Astrocyte (in vitro differentiated cells and primary cell): Measurements from ENCODE around the gene ASPSCR1. TPM values are rescaled to one million over a fixed set of nuclear protein-coding genes. Genes with fewer than 3 reads are reported as not detected.

ENCODE experiments used
- DNase-seq: peaks from one replicate; pipeline ENCODE4 v3.0.0-alpha.2; 2010; ENCODE audit warnings: low read depth
- FAIRE-seq: peaks from 2 replicates; lab custom pipeline; 2011; peaks lifted over from hg19 to GRCh38; lab: Jason Lieb, UNC
- H2AFZ ChIP-seq: 2 replicates; pipeline ENCODE4 v1.6.0; 2012; ENCODE audit warnings: low read depth, low read length, inconsistent platforms
- H3K27ac ChIP-seq: 2 replicates; pipeline ENCODE4 v1.5.1; 2011; ENCODE audit warnings: low read depth, low read length, inconsistent platforms
- H3K27me3 ChIP-seq: 2 replicates; pipeline ENCODE4 v1.6.0; 2011; ENCODE audit warnings: low read length, inconsistent platforms; ENCODE audit not compliant: insufficient read depth
- H3K36me3 ChIP-seq: 2 replicates; pipeline ENCODE4 v1.5.1; 2011; ENCODE audit warnings: low read length, inconsistent platforms; ENCODE audit not compliant: insufficient read depth
- H3K4me1 ChIP-seq: 2 replicates; pipeline ENCODE4 v1.5.1; 2011; ENCODE audit warnings: low read length, inconsistent platforms; ENCODE audit not compliant: insufficient read depth
- H3K4me2 ChIP-seq: 2 replicates; pipeline ENCODE4 v1.6.0; 2012; ENCODE audit warnings: low read length, inconsistent platforms
- H3K4me3 ChIP-seq: 2 replicates; pipeline ENCODE4 v1.5.1; 2011; ENCODE audit warnings: low read depth, mild to moderate bottlenecking, low read length, inconsistent platforms; ENCODE audit not compliant: insufficient read depth
- H3K79me2 ChIP-seq: 2 replicates; pipeline ENCODE4 v1.6.0; 2012; ENCODE audit warnings: mild to moderate bottlenecking, low read length, inconsistent platforms; ENCODE audit not compliant: insufficient read depth
- H3K9ac ChIP-seq: 2 replicates; pipeline ENCODE4 v1.6.0; 2012; ENCODE audit warnings: mild to moderate bottlenecking, low read length, inconsistent platforms
- H3K9me3 ChIP-seq: 2 replicates; pipeline ENCODE4 v1.5.1; 2012; ENCODE audit warnings: low read depth, mild to moderate bottlenecking, low read length, inconsistent platforms; ENCODE audit not compliant: insufficient read depth
- H4K20me1 ChIP-seq: 2 replicates; pipeline ENCODE4 v1.6.0; 2012; ENCODE audit warnings: low read length, inconsistent platforms; ENCODE audit not compliant: insufficient read depth
- H3K27ac Mint-ChIP-seq: one replicate; pipeline ENCODE4 v1.8.0; 2021; ENCODE audit warnings: mild to moderate bottlenecking, mixed read lengths; ENCODE audit not compliant: unreplicated experiment
- H3K27me3 Mint-ChIP-seq: one replicate; pipeline ENCODE4 v1.8.0; 2021; ENCODE audit warnings: low read depth, mixed read lengths; ENCODE audit not compliant: unreplicated experiment
- H3K36me3 Mint-ChIP-seq: one replicate; pipeline ENCODE4 v1.8.0; 2021; ENCODE audit warnings: low read depth, mixed read lengths; ENCODE audit not compliant: unreplicated experiment
- H3K4me1 Mint-ChIP-seq: one replicate; pipeline ENCODE4 v1.8.0; 2021; ENCODE audit warnings: low read depth, mixed read lengths; ENCODE audit not compliant: unreplicated experiment
- H3K4me3 Mint-ChIP-seq: one replicate; pipeline ENCODE4 v1.8.0; 2021; ENCODE audit warnings: mild to moderate bottlenecking, moderate library complexity, mixed read lengths; ENCODE audit not compliant: unreplicated experiment
- H3K9me3 Mint-ChIP-seq: one replicate; pipeline ENCODE4 v1.8.0; 2021; ENCODE audit warnings: mild to moderate bottlenecking, mixed read lengths; ENCODE audit not compliant: unreplicated experiment
- CTCF ChIP-seq: IDR thresholded peaks from 2 replicates; pipeline ENCODE4 v1.5.1; 2011; ENCODE audit warnings: low read depth, mild to moderate bottlenecking, inconsistent platforms, low read length, moderate library complexity; ENCODE audit not compliant: insufficient read depth
- EZH2 ChIP-seq: IDR thresholded peaks from 2 replicates; pipeline ENCODE4 v1.6.1; 2012; ENCODE audit warnings: mild to moderate bottlenecking, low read length, inconsistent platforms; ENCODE audit not compliant: insufficient read depth
- total RNA-seq: library from RNA; stranded (reverse); gene quantifications from 2 replicates; pipeline ENCODE4 v1.2.1, GENCODE V29; 2021

Gene ASPSCR1
- total RNA-seq, 1 donor from 2014 or later: 25.5 TPM

- Histone ChIP-seq H3K4me3 (no peak overlapping the region), H3K9me3 (no peaks in the 10 kb centered on the region), H3K9ac (no peak overlapping the region), H3K27me3 (peaks cover 14% of the 10 kb centered on the region), H3K4me2 (no peak overlapping the region), H3K4me1 (no peaks in the 10 kb centered on the region), H3K27ac (no peak overlapping the region), H3K79me2 (no peaks in the 10 kb centered on the region), H2AFZ (no peak overlapping the region), H3K36me3 (no peaks in the 10 kb centered on the region), H4K20me1 (peaks cover 7% of the 10 kb centered on the region)
- DNase-seq: no peak
- Mint-ChIP-seq H3K27me3 (peaks cover 28% of the 10 kb centered on the region), H3K9me3 (peaks cover 2% of the 10 kb centered on the region), H3K36me3 (no peaks in the 10 kb centered on the region), H3K27ac (peak overlapping the region; percentile 18), H3K4me3 (no peak overlapping the region), H3K4me1 (peaks cover 3% of the 10 kb centered on the region)
- TF ChIP-seq EZH2 (no peak), CTCF (no peak)
- no peak for FAIRE-seq
Measured at GRCh38 chr17:81955756-81956544, 21.5 kb upstream of the ASPSCR1 start.

GRCh38 chr17:81956607-81957589 is 20.5 kb upstream of the ASPSCR1 start:
- TF ChIP-seq EZH2 (no peak), CTCF (no peak)
- Histone ChIP-seq H3K27me3 (peaks cover 17% of the 10 kb centered on the region), H3K9ac (no peak overlapping the region), H3K9me3 (no peaks in the 10 kb centered on the region), H4K20me1 (peaks cover 7% of the 10 kb centered on the region), H3K4me1 (no peaks in the 10 kb centered on the region), H3K4me2 (no peak overlapping the region), H3K27ac (no peak overlapping the region), H3K4me3 (no peak overlapping the region), H2AFZ (no peak overlapping the region), H3K79me2 (no peaks in the 10 kb centered on the region), H3K36me3 (no peaks in the 10 kb centered on the region)
- Mint-ChIP-seq H3K36me3 (no peaks in the 10 kb centered on the region), H3K4me3 (no peak overlapping the region), H3K27me3 (peaks cover 26% of the 10 kb centered on the region), H3K9me3 (peaks cover 2% of the 10 kb centered on the region), H3K27ac (no peak overlapping the region), H3K4me1 (peaks cover 3% of the 10 kb centered on the region)
- FAIRE-seq: no peak
- DNase-seq: no peak
